Measurements from ENCODE around the gene SMG6.
A peak's percentile ranks its signal among the peaks of the same experiment; 100 is the strongest.
"Not testable (repeated sequence)": the region's sequence is repeated elsewhere in the genome, so short reads cannot be mapped to it uniquely, and the experiment has no call there.

Gene SMG6

DNA sequence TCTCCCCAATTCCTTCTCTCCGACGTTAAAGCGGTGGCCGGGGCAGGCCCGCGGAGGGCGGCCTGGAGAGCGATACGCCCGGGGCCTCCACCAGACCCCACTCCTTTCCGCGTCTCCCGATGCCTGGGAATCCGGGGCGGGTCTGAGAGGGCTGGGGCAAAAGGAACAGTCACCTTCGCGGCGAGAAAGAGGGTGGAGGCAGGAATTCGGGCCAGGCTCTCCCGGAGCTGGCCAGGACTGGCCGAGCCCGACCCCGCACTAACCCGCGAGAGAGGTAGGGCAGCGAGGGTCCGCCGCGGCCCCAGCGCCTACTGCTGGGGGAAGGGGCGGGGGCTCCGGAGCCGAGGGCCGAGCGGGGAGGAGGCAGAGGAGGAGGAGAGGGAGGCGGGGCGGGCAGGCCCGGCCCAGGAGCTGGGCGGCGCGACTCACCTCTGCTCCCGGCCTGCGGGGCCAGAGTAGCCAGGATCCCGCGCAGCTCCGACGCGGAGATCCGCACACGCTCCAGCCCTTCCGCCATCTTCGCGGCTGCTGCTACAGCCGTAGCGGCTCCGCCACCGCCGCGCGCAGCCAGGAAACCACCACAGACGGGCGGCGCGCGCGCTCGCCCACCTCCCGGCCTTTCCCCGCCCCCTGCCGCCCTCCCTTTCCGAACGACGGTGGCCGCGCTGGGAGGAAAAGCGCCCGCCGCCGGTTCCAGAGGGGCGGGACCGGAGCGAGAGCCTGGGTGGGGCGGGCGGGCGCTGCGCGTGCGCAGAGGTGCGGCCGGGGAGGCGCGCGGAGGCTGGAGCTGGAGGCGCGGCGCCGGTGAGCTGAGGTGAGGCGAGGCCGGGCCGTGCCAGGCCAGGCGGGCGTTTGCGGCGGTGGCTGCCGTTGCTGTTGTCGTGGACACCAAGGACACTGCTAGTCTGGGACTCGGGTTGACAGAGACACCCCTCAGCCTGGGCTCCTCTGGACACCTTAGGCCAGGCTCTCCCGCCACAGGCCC is at the start of gene SMG6, which contains the start of gene SRR:
SMG6 (minus strand) TSS at position 582 of the 985 bp plus-strand sequence; CDS start at position 517, 65 bp downstream.
SRR (plus strand) TSS at position 747 of the 985 bp plus-strand sequence. CDS start 11,611 bp downstream, outside the sequence.
- peak; percentile 98 for DNase-seq (ENCODE audit: low spot score)

DNA sequence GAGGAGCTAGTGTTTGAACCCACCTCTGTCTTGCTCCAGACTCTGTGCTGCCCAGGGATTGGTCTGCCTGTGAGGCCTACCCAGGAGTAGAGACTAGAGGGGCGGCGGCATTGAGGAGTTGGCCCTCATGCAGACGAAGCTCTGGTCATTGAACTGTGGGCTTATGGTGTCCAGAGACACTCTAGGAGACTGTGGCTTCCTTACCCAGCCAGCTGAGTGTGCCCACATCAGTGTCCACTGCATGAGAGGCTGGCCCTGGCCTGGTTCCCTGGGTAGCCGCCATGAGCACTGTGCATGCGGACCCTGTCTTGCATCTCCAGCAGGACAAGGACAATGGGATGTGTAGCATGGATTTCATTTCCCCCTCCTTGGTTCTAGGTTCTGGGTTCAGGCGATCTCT is 47.7 kb upstream of the SMG6 start:
- DNase-seq (ENCODE audit: low spot score) = no peak

DNA sequence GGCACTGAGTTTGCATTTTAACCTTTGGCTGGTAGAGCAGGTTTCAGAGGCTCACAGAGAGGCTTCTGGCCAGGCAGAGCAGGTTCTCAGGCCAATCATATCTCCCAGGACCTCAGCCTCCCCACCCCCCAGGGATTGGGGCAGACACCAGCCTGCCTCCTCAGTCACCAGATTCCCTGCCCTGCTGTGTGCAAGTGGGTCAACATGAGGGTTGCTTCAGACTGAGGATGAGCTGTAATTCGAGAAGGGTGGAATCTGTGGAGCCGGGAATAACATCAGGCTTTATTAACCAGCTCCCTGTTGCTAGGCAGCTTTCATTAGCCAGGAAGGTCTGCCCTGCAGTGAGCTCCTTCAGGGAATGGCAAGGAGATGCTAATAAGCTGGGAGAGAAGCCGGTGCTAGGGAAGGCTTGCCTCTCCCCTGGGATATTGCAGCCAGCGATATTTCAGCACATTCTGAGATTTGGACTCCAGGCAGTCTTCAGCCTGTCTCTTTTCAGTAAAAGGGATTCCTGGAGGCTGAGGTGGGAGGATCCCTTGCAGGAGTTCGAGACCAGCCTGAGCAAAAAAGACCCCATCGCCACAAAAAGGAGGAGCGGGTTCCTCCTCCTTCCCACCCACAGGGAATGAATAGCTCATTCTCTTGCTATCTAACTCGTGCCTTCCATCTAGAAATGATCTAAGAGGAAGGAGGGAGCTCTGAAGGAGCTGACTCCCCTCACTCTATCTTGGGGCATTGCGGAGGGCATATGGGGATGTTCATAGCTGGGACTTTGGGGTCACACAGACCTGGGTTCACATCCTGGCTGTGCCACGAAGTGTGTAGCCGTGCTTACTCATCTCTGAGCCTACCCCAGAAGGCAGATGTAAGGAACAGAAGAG is 44.5 kb upstream of the SMG6 start:
- DNase-seq (ENCODE audit: low spot score) = peak; percentile 88

DNA sequence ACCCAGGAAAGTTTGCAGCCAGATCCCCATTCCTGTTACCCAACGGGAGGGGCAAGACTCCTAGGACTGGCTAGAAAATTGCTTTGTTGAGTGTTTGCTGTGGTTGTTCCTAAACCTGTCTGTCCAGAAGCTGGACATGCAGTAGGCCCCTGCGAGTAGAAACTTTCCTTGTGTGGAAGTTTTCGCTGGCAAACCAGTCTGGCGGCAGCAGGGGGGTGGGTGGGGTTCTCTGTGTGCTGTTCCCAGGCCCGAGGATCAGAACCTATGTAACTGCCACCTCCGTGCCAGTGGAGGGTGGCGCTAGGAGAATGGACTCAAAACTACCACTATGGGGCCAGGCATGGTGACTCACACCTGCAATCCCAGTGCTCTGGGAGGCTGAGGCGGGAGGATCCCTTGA is 42.9 kb upstream of the SMG6 start:
- DNase-seq (ENCODE audit: low spot score) = no peak

DNA sequence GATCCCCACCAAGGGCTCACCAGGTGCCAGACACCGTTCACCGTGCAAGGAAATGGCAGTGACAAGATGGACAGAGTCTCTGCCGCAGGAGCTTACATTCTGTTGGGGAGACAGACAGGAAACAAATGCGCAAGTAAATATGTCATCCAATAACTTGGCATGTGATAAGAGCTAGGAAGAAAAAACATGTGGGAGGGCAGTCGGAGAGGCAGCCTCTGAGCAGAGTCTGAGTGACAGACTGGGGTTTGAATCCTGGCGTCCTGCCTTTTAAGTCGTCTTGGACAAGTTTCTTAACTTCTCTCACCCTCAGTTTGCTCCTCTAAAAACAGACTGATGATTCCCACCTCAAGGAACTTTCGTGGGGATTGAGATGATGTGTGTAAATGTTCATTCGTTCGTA is 40.9 kb upstream of the SMG6 start:
- DNase-seq (ENCODE audit: low spot score) = no peak

DNA sequence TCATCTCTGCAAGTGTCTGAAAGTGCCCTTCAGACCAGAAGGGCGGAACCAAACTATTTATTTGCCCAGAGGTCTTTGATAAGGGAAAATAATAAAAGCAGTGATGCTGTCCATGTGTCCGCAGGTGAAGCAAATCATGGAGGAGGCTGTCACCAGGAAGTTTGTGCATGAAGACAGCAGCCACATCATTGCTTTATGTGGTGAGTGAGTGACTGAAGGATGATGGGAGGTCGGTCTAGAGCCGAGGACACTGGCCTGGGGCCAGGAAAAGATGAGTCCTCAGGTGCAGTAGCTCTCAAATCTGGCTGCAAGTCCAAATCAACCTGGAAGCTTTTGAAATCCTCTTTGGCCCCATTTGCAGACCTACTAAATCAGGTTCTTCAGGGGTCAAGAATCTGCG is 39.8 kb upstream of the SMG6 start:
- no peak for DNase-seq (ENCODE audit: low spot score)

DNA sequence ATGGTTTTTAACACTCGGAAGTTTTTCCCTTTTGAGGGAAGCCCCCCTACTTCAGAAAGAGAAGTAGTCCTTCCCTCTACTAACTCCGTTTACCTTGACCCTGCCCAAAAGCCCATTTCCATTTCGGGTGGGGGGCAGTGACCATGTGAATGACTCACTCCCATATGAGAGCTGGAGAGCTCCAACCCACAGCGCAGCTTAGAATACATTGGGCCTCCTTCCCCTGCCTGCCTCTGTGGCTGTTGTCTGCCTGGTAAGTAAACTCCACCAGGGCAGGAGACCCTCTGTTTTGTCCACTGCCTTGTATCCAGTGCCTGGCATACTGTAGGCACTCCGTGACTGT is 34.7 kb upstream of the SMG6 start:
- DNase-seq (ENCODE audit: low spot score) = no peak

DNA sequence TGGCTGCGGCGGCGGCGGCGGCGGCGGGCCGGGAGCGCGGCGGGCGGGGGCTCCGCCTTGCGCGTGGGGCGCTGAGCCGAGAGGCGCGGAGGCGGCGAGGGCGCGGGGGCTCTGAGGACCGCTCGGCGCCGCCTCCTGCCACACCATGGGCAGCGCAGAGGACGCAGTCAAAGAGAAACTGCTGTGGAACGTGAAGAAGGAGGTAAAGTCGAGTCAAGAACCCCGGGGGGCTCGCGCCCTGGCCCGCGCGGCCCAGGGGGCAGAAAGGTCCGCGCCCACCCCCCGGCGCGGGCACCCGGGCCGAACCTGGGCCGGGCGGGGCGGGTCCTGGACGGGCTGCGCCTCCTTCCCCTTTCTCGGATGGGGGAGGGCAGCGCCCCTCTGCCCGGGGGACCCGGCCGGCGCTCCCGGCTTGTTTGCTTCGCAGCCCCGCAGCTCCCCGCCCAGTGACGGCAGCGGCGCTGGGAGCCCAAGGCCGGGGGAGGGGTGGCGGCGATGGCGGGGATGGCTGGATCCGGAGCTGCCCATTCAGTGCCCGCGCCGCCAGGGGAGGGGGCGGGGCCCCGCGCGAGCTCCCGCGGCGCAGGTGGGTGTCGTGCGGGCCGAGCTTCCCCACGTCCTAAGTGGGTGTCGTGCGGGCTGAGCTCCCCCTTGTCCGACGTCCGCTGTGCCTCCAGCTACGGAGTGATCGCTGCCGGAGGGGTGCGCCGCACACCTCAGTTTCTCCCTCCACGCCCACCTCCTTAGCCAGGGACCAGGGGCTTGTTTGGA is 34.1 kb upstream of the SMG6 start:
- peak; percentile 36 for DNase-seq (ENCODE audit: low spot score)

DNA sequence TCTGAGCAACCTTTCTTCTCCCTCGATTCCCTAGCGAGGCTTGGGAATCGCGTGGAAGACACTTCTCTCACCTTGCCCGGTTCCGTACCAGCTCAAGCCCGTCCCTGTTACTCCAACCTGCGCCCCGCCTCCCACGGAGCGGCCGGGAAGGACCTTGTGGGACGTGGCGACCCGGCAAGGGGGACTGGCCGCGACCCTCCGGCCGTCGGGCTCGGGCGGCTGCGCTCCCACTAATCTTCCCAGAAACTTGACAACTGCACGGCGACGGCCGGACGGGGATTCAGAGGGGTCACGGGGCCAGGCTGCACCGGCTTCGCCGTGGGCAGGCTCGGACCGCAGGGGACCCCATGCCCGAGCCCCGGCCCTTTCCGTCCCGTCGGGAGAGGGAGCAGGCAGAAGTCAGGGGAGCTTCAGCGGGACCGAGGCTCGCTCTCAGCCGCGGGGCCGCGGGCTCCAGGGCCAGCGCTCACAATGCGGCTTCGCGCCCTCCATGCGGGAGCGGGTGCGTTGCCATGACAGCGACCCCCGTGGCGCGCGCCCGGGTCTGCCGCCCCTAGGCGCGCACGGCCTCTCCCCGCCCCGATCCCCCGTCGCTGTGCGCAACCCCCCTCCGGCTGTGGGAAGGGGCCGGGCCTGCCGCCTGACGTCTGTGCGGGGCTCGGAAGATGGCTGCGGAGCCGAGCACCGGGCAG is 33.4 kb upstream of the SMG6 start, which contains the start of gene SGSM2:
SGSM2 (plus strand) TSS at position 650 of the 692 bp plus-strand sequence. CDS start 188 bp downstream, outside the sequence.
- peak; percentile 28 for DNase-seq (ENCODE audit: low spot score)

DNA sequence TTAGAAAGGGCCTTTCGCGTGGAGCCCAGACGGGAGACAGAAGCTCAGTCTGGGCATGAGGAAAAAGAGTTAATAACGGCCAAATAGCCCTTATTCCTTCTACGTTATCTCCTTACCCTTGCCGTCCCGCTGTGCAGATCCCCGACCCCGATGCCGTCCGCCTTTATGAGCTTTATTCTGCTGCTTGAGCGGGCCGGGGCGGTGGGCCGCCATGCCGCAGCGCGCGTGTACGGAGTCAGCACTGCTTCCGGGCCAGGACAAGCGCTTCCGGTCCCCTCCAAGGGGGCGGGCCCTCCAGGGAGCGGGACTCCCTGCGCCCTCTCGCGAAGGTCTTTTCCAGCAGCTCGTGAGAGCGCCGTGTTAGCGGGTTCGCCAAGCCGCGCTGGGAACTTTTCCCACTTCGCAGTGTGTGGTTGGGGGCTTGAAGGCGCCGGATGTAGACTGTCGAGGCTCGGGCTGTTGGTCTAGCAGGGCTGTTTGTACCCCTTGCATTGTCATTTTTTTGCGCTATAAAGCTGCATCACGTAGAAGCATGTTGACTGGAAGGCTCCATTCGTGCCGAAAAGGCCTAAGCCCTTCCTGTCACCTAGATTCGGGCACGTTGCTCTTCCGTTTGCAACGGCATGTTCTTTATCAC is 32.7 kb upstream of the SMG6 start, which contains the start of gene TSR1:
TSR1 (minus strand) TSS at position 243 of the 637 bp plus-strand sequence; CDS start at position 213, 30 bp downstream.
- peak; percentile 96 for DNase-seq (ENCODE audit: low spot score)

DNA sequence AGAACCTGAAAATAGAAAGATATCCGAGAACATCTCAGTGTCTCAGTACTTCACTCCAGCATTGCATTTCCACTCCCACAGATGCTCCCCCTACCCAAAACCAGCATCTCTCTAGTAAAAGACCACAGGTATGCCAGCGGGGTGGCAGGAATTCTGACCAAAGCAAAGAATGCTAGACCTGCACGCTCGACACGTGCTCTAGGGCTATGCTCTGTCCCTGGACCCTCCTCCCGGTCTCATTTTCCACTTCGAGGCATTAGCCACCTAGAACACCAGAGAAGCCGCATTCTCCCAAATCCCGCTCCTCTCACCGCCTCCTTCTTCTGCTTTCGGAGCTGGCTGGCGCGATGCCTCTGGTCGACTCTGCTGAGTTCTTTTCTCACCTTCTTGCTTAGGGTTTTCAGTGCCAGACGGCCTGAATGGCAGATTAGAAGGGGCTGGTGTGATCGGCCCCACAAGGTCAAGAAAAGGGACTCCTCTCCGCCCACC is 32.2 kb upstream of the SMG6 start:
- no peak for DNase-seq (ENCODE audit: low spot score)

DNA sequence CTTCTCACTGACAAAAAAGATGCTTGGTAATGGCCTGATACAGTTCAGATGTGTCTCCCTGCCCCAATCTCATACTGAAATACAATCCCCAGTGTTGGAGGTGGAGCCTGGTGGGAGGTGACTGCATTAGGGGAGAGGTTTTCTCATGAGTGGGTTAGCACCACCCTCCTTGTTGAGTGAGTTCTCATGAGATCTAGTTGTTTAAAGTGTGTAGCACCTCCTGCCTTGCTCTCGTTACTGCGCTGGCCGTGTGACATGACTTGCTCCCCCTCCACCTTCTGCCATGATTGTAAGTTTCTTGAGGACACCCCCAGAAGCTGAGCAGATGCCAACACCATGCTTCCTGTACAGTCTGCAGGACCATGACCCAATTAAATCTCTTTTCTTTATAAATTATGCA is 27.7 kb upstream of the SMG6 start:
- no peak for DNase-seq (ENCODE audit: low spot score)

DNA sequence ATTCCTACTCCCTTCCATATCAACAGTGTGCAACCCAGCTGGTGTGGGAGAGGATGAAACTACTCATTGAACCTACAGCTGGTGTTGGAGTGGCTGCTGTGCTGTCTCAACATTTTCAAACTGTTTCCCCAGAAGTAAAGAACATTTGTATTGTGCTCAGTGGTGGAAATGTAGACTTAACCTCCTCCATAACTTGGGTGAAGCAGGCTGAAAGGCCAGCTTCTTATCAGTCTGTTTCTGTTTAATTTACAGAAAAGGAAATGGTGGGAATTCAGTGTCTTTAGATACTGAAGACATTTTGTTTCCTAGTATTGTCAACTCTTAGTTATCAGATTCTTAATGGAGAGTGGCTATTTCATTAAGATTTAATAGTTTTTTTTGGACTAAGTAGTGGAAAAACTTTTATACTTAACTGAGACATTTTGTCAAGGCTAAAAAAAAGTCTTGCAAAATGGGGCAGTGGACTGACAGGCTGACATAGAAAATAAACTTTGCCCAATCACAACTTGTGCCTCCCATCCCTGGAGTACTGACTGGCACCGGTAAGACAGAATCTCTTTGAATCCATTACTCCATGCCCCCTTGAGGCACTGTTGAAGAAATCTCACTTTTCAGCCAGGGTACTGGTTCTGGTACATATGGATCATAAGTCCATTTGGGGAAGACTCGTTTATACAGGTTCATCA is 20.2 kb upstream of the SMG6 start:
- no peak for DNase-seq (ENCODE audit: low spot score)

DNA sequence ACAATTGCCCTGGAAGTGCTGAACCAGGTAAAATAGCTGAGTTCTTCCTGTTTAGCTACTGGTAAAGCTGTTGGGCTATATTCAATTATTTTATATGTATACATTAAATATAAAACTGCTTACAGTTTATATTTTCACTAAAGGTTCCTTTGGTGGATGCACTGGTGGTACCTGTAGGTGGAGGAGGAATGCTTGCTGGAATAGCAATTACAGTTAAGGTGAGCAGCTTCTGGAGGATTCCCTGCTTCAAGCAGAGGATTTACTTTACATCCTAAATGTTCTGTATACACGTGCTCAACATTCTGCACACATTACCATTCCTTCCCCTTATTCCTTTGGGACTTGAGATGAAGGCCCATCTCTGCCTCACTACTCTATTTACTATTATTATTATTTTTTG is 17.8 kb upstream of the SMG6 start:
- no peak for DNase-seq (ENCODE audit: low spot score)

DNA sequence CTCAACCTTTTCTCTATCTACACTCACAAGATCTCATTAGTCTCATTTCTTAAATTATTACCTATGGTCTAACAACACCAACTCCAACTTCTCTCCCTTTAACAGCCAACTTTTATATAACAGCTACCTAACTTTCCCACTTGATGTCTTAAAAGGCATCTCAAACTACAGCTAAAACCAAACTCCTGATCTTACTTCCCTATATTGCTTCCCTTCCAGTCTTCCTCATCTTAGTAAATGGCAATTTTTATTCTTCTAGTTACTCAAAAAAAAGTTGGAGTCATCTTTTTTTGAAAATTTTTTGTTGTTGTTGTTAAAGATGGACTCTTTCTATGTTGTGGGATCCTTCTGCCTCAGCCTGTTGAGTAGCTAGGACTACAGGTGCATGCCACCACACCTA is 15.5 kb upstream of the SMG6 start:
- DNase-seq (ENCODE audit: low spot score) = no peak

DNA sequence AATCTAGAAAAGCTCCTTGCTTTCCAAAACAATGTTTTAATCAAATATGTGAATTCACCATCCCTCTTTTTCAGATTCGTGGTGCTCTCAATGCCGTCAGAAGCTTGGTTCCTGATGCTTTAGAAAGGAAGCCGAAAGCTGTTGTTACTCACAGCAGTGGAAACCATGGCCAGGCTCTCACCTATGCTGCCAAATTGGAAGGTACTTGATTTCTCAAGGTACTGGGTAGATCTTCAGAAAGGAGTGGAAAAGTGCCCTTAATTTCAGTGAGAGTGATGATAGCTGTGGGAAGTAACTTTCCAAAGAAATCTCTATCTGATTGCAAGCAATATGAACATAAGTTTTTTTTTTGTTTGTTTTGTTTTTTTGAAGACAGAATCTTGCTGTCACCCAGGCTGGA is 14.2 kb upstream of the SMG6 start:
- no peak for DNase-seq (ENCODE audit: low spot score)

DNA sequence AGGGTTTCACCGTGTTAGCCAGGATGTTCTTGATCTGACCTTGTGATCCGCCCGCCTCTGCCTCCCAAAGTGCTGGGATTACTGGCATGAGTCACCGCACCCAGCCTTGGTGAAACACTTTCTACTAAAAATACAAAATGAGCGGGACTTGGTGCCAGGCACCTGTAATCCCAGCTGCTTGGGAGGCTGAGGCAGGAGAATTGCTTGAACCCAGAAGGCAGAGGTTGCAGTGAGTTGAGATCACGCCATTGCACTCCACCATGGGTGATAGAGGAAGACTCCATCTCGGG is 13.3 kb upstream of the SMG6 start:
- not testable (repeated sequence) for DNase-seq (ENCODE audit: low spot score)

DNA sequence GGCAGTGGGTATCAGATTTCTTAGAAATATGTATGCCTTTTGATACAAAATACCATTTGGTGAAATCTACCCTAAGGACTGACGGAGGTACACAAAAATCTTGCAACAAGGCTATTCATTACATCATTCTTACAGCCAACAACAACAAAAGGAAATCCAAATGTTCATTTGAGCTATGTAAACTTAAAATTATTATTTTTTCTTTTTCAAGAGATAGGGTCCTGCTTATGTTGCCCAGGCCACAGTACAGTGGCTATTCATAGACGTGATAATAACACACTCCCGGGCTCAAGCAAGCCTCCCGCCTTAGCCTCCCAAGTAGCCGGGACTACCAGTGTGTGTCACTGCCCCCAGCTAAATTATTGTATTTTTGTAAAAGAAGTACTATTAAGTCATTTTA is 9.2 kb upstream of the SMG6 start:
- no peak for DNase-seq (ENCODE audit: low spot score)

DNA sequence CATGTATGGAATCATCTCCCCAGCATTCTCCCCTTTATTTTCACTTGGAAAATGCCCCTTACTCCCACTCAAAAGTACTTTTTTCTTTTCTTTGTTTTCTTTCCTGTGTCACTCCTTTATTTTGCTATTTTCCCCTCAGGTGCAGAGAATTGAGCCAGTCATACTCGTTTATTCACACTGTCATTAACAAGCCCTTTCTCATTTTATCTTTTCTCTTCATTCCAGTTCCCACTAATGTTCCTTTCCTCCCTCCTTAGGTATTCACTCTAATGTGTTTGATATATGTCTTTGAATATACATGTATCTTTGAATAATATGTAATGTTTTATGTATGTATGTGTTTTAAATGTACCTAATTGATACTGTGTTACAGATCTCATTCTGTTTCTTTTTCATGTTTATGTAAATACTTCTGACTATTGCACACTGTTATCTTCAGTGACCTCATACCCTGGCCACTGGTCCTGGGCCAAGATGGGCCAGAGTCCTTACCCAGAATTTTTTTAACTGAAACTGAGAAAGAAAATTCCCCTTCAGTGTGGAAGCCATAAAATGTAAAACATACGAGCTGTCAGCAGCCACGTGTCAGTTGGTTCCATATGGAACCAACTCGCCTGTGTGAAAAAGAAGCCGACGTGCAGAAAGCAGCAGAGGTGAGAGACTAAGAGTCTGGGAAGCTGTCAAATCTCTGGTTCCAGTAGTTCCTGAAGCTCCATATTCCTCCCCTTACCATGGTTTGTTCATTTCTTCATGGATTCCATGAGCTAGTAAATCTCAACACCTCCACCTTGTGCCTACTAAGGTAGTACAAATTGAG is 6.0 kb upstream of the SMG6 start:
- DNase-seq (ENCODE audit: low spot score) = no peak

Data from COLO829 (cell line).